ENCODE measurements around the gene MESP2. TPM values are rescaled to one million over a fixed set of nuclear protein-coding genes. Genes with fewer than 3 reads are reported as not detected.

MESP2 gene
- polyA plus RNA-seq, 3 donors from 2014 or later = not detected

DNA sequence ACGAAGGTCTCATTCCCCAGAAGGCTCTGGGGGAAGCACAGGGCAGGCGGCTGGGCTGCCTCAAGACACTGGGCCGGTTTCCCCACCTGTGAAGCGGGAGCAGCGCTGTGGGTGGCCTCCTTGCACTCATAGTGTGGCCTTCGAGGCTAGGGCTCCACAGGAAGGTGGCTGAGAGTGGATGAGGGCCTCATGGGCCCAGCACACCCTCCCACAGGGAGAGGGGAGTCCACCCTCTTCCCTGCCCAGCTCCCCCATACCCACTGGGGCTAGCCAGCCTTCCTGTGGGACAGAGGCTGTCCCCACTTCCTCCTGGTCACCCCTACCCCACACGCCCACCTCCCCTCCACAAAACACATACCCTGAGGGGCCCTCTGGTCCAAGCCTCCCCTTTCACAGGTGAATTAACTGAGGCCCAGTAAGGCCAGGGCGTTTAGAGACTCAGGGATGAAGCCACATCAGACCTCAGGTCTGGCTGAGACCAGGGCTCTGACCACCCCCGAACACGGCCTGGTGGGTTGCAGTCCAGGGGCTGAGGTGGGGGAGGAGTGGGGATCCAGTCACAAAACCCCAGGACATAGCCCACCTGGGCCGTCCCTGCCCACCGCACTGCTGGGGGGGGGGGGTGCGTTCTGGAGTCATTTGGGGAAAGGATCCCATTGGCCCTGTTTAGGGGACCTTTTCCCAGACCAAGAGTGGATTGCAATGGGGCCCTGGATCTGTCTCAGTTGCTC is 37.4 kb downstream of the MESP2 start:
- no peak for DNase-seq
- H3K36me3 Mint-ChIP-seq = peaks cover 0 to 6% (median 4%) of the 10 kb centered on the region in 3 donors
- H3K27me3 Mint-ChIP-seq (ENCODE audit: low read depth in 3 of 3) = peaks cover 9 to 32% (median 23%) of the 10 kb centered on the region in 3 donors
- peaks cover 14 to 16% of the 10 kb centered on the region in 2 donors for H3K4me1 Mint-ChIP-seq
- H3K4me3 Mint-ChIP-seq = peak overlapping the region; percentile 48 to 76 (median 64)
- H3K9me3 Mint-ChIP-seq = peaks cover 0 to 11% (median 3%) of the 10 kb centered on the region in 6 donors
- H3K27ac Mint-ChIP-seq = no peak overlapping the region

DNA sequence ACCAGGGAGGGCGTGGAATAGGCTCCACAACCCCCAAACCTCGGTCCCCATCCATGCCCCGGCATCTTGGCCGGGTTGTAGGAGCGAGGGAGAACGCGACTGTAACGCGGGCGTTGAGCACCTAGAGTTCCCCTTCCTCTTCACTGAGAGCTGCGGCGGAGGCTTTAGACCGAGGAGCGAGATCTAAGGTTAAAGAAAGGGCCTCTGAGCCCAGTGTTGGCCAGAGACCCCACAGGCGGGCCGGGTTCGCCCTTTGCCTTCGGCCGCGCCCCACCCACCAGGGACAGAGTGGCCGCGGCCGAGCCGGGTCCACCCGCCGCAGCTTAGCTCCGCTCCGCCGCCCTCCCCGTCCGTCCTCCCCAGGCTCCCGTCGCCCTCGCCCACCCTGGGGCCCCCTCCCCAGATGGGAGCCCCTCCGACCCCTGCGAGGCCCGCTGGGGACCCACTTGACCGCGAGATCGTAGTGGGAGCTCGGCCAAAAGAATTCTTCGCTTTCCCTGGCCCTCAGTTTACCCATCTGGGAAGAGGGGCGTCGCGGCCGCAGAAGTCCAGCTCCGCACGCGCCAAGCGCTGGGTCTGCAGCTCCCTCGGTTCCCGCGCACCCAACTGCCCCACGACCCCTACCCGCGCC is 38.1 kb downstream of the MESP2 start:
- Mint-ChIP-seq H3K27ac (no peak overlapping the region), H3K9me3 (peaks cover 0 to 11% (median 3%) of the 10 kb centered on the region in 6 donors), H3K4me3 (peak overlapping the region; percentile 48 to 76 (median 64)), H3K27me3 (ENCODE audit: low read depth in 3 of 3) (peaks cover 9 to 32% (median 23%) of the 10 kb centered on the region in 3 donors), H3K36me3 (peaks cover 0 to 6% (median 4%) of the 10 kb centered on the region in 3 donors), H3K4me1 (peaks cover 14 to 16% of the 10 kb centered on the region in 2 donors)
- DNase-seq = no peak

DNA sequence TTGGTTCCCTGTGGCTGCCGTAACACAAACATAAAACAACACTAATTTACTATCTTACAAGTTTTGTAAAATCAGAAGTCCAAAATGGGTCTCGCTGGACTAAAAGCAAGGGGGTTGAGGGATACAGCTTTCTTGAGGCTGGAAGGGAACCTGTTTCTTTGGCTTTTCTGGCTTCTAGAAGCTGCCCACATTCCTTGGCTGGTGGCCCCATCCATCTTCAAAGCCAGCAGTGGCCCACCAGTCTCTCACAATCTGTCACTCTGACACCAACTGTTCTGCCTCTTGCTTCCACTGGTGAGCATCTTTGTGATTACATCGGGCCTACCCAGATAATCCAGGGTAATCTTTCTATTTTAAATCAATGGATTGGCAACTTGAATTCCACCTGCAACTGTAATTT is 39.6 kb downstream of the MESP2 start:
- no peak for DNase-seq
- peaks cover 0 to 11% (median 2%) of the 10 kb centered on the region in 6 donors for H3K9me3 Mint-ChIP-seq
- peaks cover 9 to 32% (median 23%) of the 10 kb centered on the region in 3 donors for H3K27me3 Mint-ChIP-seq (ENCODE audit: low read depth in 3 of 3)
- peak overlapping the region; percentile 73 to 85 (median 76) for H3K4me3 Mint-ChIP-seq
- H3K4me1 Mint-ChIP-seq = peaks cover 14 to 16% of the 10 kb centered on the region in 2 donors
- H3K27ac Mint-ChIP-seq = no peak overlapping the region
- peaks cover 0 to 6% (median 4%) of the 10 kb centered on the region in 3 donors for H3K36me3 Mint-ChIP-seq

DNA sequence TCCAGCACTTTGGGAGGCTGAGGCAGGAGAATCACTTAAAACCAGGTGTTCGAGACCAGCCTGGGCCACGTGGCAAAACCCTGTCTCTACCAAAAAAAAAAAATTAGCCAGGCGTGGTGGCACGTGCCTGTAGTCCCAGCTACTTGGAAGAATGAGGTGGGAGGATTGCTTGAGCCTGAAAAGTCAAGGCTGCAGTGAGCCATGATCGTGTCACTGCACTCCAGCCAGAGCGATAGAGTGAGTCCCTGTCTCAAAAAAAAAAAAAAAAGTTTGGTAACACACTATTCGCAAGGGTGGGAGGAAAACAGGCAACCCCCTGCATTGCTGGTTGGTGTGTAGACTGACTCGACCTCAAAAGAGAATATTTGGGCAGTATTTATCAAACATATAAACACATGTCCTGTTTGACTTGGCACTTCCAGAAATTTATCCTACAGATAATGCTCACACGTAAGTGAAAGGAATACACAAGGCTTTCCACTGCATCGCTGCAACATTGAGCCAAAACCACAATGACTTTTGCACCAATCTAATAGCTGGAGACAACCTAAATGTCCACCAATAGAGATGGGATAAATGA is 41.7 kb downstream of the MESP2 start:
- Mint-ChIP-seq H3K9me3 (peaks cover 0 to 11% (median 2%) of the 10 kb centered on the region in 6 donors), H3K4me3 (no peak overlapping the region), H3K36me3 (peaks cover 0 to 6% (median 4%) of the 10 kb centered on the region in 3 donors), H3K4me1 (peaks cover 14 to 16% of the 10 kb centered on the region in 2 donors), H3K27ac (no peak overlapping the region), H3K27me3 (ENCODE audit: low read depth in 3 of 3) (peaks cover 5 to 29% (median 23%) of the 10 kb centered on the region in 3 donors)
- DNase-seq = no peak

DNA sequence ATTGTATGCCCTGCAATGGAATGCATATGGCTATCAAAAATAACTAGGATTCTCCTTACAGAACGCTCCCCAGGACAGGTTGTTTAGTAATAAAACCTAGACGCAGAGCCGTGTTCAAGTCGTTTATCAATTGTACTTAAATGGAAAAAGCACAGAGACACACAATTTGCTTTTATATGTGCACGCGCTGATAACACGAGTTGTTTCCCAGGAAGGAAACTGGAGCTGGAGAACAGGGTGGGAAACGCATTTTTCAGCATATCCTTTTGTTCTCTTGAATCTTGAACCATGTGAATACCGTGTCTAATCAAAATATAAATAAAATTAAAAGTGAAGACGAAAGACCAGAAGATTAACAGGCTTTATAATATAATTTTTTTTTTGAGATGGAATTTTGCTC is 42.2 kb downstream of the MESP2 start:
- H3K9me3 Mint-ChIP-seq = peaks cover 0 to 11% (median 2%) of the 10 kb centered on the region in 6 donors
- H3K27me3 Mint-ChIP-seq (ENCODE audit: low read depth in 3 of 3) = peaks cover 5 to 29% (median 23%) of the 10 kb centered on the region in 3 donors
- no peak for DNase-seq
- no peak overlapping the region for H3K4me3 Mint-ChIP-seq
- no peak overlapping the region for H3K27ac Mint-ChIP-seq
- peaks cover 0 to 6% (median 4%) of the 10 kb centered on the region in 3 donors for H3K36me3 Mint-ChIP-seq
- peaks cover 14 to 16% of the 10 kb centered on the region in 2 donors for H3K4me1 Mint-ChIP-seq

DNA sequence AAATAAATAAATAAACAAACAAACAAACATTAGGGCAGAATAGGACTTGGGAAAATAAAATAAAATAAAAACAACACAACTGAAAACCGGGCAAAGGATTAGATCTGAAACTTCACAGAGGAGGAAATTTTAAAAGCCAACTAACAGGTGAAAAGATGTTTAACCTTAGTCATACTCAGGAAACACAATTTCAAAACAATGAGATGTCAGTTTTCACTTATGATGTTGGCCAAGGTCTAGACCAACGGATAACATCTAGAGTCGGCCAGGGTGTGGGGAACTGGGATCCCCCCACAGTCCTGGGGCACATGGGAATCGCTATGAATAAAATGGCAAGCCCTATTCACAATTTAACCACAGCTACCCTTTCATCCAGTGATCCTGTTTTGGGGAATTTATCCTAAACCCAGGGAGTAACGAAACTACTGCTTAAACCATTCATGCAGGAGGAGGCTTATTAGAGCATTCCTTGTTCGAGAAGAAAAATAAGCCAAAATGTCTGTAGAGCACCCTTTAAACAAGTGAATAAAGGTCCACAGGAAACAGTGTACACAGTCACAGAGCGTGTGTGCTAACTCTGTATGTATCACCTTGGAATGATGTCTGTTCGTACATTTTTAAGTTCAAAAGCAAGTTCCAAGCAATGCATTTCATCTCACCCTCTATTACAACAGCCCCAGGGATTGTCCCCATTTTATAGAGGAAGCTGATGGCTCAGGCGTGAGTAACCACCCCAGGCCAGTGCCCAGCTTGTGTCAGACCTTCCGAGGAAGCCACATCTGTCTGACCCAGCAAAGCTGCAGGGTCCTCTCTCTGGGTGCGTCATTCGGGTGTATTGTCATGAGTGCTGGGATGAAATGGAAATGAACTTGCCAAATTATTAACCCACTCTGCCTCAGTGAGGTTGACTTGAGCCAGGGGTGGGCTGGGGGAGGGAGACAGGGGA is 44.8 kb downstream of the MESP2 start:
- DNase-seq = no peak
- H3K27me3 Mint-ChIP-seq (ENCODE audit: low read depth in 3 of 3) = peaks cover 1 to 19% (median 16%) of the 10 kb centered on the region in 3 donors
- H3K4me3 Mint-ChIP-seq = no peak overlapping the region
- peaks cover 2 to 5% of the 10 kb centered on the region in 2 donors for H3K4me1 Mint-ChIP-seq
- no peak overlapping the region for H3K27ac Mint-ChIP-seq
- H3K36me3 Mint-ChIP-seq = peaks cover 0 to 4% (median 4%) of the 10 kb centered on the region in 3 donors
- peaks cover 0 to 5% (median under 1%) of the 10 kb centered on the region in 6 donors for H3K9me3 Mint-ChIP-seq

DNA sequence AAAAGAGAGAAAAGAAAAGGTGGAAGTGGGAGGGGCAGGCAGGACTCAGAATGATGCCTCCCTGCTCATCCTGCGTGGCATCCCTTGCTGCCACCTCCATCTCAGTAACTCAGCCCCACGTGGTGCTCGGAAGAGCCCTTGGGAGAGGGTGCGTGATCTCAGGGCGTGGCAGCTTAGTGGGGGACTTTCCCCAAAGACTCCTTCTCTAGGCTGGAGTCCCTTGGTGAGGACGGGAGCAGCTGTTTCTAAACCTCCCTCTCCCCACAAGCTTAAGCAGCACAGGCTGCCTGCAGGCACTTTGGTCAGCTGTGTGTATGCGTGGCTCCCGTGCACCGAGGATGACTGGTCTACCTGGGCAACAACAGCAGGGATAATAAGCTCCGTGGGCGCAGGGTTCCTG is 45.9 kb downstream of the MESP2 start:
- Mint-ChIP-seq H3K4me3 (no peak overlapping the region), H3K36me3 (peaks cover 0 to 4% (median 0%) of the 10 kb centered on the region in 3 donors), H3K9me3 (no peaks in the 10 kb centered on the region)

DNA sequence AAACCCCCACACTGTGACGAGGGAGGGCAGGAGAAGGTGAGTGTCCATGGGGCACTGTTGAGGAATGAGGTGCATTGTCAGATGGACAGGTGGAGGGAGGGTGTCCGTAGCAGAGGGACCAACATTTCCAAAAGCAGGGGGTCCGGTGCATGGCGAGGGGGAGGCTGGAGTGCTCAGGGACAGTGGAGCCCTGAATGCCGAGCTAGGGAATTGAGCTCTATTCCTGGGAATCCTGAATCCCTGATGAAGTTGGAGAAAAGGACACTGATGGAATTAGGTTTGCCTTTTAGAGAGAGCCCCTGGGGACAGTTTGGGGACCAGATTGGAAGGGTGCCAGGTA is 46.4 kb downstream of the MESP2 start:
- Mint-ChIP-seq H3K27ac (no peak overlapping the region), H3K36me3 (peaks cover 0 to 4% (median 0%) of the 10 kb centered on the region in 3 donors), H3K27me3 (ENCODE audit: low read depth in 3 of 3) (peaks cover 0 to 10% (median 2%) of the 10 kb centered on the region in 3 donors), H3K9me3 (no peaks in the 10 kb centered on the region), H3K4me3 (no peak overlapping the region), H3K4me1 (no peaks in the 10 kb centered on the region)
- DNase-seq = no peak

More for the DNA sequence above, 45.9 kb downstream of the MESP2 start:
- Mint-ChIP-seq H3K27ac (no peak overlapping the region), H3K4me1 (no peaks in the 10 kb centered on the region), H3K27me3 (ENCODE audit: low read depth in 3 of 3) (peaks cover 0 to 14% (median 7%) of the 10 kb centered on the region in 3 donors)
- no peak for DNase-seq

DNA sequence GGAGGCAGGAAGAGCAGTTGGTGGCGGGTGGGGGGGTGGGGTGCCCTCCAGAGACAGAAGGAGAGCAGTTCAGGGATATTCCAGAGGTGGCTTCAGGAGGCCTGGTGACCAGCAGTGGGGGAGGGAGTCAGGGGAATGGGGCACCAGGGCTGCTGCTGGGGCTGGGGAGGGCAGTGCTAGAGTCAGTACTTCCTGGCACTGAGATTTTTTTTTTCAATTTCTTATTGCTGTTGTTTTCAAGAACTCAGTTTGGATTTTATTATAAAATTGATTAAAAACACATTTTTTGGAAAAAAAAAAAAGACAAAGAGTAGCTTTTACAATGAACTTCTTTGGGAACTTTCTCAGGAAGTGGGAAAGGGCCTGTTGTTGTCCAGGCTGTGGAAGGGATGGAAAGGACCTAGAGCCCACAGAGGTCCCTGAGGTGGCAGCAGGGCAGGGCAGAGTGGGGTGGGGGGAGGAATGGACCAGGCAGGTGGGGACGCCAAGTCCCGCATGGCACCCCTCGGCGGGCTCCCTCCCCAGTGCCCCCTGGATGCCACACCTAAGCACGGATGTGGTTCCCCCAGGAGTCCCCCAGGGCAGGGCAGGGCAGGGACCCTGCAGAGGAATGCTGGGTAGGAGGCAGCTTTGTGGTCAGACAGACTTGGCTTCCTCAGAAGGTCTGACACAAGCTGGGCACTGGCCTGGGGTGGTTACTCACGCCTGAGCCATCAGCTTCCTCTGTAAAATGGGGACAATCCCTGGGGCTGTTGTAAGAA is 47.0 kb downstream of the MESP2 start:
- no peak for DNase-seq
- Mint-ChIP-seq H3K9me3 (no peaks in the 10 kb centered on the region), H3K4me3 (no peak overlapping the region), H3K27ac (no peak overlapping the region), H3K4me1 (no peaks in the 10 kb centered on the region), H3K27me3 (ENCODE audit: low read depth in 3 of 3) (peaks cover 0 to 5% (median 2%) of the 10 kb centered on the region in 3 donors), H3K36me3 (peaks cover 0 to 2% (median 0%) of the 10 kb centered on the region in 3 donors)

DNA sequence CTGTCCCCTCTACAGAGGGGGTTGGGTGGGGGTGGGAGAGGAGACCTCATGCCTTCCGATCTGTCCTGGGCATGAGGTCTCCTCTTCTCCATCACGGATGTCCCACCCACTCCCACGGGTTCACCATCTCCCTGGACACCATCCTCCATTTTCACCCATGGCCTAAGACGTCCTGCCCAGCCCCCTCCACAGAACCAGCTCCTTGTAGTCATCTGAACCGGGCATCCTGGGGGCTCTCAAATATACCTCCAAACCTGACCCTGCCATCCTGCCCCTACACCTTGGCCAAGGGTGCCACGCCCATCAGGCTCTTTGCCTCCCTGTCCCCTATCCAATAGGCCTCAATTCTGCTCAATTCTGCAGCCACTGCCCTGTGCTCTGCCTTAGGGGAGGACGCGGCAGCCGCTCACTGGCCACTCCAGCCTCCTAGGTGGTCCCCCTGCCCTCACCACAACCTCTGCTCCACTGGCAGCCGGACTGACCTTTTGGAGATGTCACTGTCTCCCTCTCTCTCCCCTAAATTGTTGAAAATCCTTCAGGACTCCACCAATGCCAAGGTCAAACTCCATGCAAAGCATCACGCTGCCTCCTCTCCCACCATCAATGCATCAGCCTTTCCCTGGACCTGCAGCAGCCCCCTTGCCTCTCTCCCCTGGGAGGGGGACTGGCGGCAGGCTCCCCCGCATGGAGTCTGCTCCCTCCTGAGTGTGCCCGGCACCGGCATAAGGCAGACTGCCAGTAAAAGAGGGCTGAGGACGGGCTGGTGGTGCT is 47.9 kb downstream of the MESP2 start:
- Mint-ChIP-seq H3K9me3 (no peaks in the 10 kb centered on the region), H3K36me3 (no peaks in the 10 kb centered on the region), H3K4me1 (no peaks in the 10 kb centered on the region), H3K4me3 (no peak overlapping the region), H3K27ac (no peak overlapping the region), H3K27me3 (ENCODE audit: low read depth in 3 of 3) (peaks cover 0 to 5% (median 0%) of the 10 kb centered on the region in 3 donors)
- no peak for DNase-seq

DNA sequence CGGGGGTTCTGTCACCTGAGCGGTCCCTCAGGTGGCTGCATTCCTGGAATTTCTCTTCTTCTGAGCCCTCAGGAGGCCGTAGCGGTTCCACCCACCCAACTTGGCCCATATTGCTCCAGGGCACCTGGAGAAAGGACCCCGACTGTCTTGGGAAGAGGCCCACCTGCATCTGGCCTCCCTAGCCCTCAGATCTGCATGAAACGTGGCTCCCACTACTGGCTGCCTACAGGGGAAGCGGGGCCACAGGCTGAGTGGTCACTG is 48.4 kb downstream of the MESP2 start:
- no peaks in the 10 kb centered on the region for H3K9me3 Mint-ChIP-seq
- H3K27ac Mint-ChIP-seq = no peak overlapping the region
- no peak for DNase-seq
- peaks cover 0 to 5% (median 0%) of the 10 kb centered on the region in 3 donors for H3K27me3 Mint-ChIP-seq (ENCODE audit: low read depth in 3 of 3)
- H3K36me3 Mint-ChIP-seq = no peaks in the 10 kb centered on the region
- H3K4me1 Mint-ChIP-seq = no peaks in the 10 kb centered on the region
- no peak overlapping the region for H3K4me3 Mint-ChIP-seq

DNA sequence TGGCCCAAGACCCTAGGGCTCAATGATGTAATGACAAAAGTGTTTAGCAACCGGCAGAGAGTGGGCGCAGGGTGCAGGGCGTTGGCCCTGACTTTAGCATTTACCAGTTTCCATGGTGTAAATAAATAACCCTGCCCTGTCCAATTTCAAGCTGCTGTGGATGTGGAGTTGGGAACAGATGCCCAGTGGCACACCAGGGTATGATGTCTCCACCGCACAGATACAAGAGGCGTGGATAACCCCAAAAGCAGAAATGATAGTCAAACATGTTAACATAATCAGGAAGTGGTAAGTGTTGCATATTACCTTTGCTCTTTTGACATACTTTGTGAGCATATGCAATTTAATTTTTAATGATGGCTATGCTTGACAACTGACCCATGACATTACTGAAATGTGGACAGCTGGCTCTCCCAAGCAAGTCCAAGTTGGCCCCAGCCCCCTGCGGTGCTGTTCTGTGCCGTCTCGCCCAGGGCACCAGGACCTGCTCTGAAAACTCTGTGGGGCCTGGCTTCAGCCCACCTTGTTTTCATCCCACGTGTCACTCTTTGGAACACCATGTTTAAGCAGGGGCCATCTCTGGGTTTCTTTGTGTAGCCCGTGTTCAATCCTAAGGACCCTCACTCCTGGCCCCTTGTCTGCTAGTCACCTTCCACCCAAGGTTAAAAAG is 49.3 kb downstream of the MESP2 start:
- peaks cover 0 to 2% (median 1%) of the 10 kb centered on the region in 3 donors for H3K27me3 Mint-ChIP-seq (ENCODE audit: low read depth in 3 of 3)
- H3K27ac Mint-ChIP-seq = no peak overlapping the region
- no peak for DNase-seq
- H3K4me3 Mint-ChIP-seq = no peak overlapping the region
- no peaks in the 10 kb centered on the region for H3K4me1 Mint-ChIP-seq
- no peaks in the 10 kb centered on the region for H3K36me3 Mint-ChIP-seq
- H3K9me3 Mint-ChIP-seq = no peaks in the 10 kb centered on the region

Data from immature natural killer cell (primary cell).